NCI-H1105 (cell line): ENCODE results near the gene SSTR1.

Source experiments
- DNase-seq: peaks from one replicate; lab custom pipeline; 2025; lab: John Stamatoyannopoulos, UW

Gene SSTR1

DNA sequence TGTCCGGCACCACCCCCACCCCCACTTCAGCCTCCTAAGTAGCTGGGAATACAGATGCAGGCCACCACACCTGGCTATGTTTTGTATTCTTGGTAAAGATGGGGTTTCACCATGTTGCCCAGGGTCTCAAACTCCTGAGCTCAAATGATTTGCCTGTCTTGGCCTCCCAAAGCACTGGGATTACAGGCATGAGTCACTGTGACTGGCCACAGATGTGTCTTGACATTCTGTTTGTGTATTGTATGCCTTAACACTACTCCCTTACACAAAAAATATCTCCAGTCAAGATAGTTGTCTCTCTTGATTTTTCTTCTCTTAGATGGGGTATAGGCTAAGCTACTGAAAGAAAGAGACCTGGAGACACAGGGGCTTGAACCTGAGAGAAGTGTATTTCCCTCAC lies 30.6 kb downstream of the SSTR1 start:
- no peak for DNase-seq

DNA sequence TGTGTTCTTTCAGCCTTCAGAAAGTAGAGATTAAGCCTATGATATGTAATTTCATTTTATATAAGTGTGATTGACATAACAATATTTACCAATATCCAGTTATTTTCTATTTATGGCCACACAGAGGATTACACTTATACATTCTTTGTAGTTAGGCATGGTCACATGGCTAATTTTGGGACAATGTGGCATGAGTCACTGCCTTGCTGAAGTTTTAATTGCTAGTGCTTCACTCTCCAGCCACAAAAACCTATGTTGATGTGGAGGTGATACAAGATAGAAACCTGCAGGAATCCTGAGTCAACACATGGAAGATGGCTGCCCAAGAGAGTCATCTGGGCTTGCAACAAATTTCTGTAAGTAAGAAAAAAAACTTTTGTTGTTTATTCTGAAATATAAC lies 31.2 kb downstream of the SSTR1 start:
- no peak for DNase-seq

DNA sequence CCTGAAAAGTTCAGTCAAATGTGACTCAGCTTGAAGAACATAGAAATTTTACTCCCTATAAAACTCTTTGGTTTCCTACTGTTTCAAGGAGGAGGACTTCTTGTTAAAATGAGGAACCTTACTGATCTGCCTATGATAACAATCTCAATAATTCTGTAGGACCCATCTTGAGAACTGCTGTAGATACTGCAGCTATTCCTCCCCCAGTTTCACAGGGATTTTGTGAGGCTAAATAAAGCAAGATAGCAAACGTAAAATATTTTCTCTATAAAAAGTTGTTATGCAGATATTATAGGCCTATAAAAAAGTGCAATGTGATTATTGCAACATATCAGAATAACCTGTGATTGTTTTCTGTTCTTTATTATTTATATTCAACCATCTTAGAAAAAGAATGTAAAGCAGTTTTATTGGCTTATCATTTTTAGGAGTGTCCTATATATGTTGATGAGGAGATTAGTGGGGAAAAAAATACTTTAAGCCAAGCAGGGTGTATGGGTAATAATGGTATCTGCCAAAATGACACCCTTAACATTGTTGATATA lies 36.1 kb downstream of the SSTR1 start:
- DNase-seq, result no peak

DNA sequence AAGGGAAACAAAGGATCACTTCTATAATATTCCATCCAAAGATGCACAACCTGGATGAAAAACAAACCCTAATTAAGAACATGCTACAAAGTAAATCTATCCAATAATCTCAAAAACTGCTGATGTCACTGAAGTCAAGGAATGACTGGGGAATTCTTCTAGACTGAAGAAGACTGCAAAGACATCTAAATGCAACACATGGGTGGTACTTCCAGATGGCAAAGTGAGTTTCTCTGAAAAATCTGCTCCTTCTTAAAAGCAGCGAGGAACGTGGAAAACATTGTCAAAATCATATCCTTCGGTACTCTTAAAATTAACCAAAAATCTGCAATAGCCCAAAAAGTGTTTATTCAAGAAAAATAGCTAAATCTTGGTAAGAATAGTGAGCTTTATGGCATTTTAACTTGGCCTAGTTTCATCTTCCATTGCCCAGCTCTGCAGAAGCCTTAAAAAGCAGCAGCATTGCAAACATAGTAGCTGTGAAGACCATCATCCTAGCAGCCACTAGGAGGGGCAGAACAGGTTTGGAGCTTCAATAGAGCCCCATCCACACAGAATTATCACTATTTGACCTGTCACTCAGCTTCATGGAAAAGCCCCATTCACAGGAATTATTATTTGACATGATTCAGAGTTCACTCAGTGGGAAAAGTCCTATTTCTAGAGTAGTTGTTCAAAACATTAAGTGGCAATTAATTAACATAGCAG lies 40.8 kb downstream of the SSTR1 start:
- no peak for DNase-seq

DNA sequence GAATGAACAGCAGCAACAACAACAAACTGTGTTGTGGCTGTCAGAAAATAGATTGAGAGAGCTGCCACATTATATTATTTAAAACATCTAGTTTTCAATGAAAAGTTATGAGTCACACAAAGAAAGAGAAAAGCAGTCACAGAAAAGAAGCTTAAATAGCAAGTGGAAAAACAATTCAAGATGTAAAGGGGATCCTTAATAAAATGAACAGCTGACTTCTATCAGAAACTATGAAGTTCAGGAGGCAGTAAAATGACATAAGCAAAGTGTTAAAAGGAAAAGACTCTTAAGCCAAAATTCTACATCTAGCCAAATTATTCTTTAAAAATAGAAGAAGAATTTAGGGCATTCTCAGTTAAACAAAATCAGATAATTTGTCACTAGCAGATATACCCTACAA lies 42.6 kb downstream of the SSTR1 start:
- no peak for DNase-seq

DNA sequence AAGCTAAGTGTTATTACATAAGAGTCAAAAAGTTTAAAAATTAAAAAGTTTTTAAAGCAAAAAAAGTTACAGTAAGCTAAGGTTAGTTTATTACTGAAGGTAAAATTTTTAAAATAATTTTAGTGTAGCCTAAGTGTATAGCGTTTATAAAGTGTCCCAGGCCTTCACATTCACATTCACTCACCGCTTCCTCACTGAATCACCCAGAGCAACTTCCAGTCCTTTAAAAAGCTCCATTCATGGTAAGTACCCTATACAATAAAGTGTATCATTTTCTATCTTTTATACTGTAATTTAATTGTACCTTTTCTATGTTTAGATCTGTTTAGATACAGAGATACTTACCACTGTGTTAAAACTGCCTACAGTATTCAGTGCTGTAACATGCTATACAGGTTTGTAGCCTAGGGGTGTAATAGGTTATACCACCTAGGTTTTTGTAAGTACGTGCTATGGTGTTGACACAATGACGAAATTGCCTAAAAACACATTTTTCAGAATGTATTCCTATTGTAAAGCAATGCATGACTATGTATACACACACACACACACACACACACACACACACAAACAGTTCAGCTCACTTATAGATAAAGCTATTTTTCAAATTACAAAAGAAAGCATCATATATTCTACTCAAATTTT lies 44.5 kb downstream of the SSTR1 start:
- no peak for DNase-seq

DNA sequence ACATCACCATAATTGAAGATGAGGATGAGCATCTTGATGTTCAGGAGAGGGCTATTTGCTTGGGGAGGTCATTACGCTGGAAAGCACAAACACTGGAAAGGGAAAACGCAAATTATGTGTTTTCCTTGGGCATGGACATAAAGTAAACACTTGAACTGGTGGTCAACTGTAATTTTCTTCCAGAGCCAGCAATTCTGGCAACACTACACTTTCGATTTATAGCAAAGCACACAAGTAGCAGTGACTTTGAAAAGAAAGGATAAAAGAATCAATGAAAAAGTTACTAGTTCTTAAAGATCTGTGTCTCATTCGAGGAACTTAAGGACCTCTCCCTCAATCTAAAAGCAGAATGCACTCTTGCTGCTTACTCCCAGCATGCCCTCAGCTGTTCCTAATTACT lies 46.0 kb downstream of the SSTR1 start:
- no peak for DNase-seq

DNA sequence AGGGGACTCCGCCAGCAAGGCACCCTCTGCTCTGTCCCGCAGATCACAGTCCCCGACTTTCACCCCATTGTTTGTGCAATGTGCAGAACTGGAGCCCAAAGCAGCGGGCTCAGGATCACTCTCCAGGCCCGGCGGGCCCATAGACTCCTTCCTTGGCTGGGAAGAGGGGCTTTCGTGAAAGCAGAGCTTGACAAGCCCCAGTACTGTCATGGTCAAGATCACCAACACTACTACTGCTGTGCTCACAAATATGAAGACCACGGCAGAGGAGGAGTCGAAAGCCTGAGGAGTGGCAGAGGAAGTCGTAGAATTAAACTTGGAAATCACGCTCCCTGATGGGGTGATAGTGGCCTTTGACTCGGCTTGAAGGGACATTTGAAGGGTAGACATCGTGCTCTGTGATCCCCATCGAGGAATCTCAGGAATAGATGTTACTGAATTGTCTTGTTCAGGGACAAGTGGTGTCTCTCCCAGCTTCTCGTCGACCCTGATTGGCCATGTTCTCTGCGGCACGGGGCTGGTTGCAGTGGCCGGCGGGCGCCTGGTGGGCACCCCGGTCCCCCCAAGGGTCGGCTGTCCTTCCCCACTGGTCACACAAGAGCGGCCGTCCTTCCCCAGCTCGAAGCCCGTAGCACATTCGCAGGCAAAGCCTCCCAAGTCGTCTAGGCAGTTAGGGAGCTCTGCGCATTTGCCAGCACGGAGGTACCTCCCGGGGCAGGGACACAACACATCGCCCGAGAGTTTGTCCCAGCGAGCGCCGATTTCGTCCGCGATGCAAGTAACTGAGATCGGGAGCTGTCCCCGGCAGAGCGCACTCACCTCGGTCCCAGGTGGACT lies 47.1 kb downstream of the SSTR1 start:
- DNase-seq, result no peak

DNA sequence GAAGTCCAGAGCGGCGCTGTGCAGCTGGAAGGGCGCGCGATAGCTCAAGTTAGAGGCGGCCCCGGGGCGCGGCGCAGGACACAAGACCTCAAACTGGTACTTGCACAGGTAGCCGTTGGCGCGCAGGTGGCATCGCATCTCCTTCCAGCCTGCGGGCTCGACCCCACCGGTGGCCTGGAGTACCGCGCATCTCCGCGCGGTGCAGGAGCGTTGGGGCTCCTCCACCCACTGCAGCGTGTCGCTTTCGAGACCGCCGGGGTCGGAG lies 47.6 kb downstream of the SSTR1 start:
- no peak for DNase-seq

DNA sequence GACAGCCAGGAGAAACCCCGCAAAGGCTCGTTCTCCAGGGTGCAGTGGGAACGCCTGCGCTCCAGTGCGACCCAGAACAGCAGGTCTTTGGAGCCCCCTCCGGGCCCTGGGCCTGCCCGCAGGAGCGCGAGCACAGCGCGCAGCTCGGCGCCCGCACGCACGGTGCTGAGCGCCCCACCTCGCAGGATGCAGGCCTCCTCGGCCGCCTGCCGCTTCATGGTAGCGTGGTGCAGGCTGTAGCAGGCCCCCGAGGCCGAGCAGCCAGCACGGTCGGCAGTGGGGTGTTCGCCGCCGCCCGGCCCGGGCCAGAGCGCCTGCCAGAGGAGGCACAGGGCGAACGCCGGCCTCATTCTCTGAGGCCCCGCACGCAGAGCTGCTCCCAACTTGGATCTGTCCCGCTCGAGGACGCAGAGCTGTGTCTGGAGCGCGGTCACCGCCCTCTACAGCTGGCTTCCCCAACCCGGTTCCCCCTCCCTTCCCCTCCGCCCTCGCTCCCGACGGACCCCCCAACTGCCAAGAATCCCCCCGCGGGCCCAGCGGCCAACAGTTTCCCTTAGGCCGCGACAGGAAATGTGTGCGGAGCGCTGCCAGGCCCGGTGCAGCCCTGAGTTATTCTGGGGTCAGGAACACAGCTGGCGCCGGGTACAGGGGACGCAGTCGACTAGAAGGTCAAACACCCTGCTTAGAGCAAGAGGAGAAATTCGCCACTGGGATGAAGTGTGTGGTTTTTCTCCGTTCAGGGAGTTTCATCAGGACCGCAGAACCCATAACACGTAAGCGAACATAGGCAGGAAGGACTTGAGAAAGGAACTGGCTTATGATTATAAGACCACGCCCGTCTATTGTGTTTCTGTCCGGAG lies 48.2 kb downstream of the SSTR1 start, which contains the start of gene CLEC14A:
Gene CLEC14A (minus strand): TSS at position 421 of the 860 bp plus-strand sequence. CDS start 71 bp downstream, at position 350.
- no peak for DNase-seq

DNA sequence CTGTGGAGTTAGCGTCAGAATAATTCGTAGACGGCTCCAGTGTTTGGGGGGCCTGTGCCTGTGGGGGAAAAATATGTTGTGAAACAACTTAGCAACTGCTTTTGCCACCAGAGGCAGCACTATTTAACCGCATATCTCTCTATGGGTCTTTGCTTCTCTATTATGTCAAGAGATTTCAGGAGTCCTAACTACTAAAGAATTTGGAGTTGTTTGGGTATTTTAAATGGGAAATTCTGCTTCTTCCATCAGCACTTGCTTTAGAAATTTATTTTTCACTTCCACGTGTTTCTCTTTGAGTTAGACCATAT lies 48.8 kb downstream of the SSTR1 start:
- no peak for DNase-seq

DNA sequence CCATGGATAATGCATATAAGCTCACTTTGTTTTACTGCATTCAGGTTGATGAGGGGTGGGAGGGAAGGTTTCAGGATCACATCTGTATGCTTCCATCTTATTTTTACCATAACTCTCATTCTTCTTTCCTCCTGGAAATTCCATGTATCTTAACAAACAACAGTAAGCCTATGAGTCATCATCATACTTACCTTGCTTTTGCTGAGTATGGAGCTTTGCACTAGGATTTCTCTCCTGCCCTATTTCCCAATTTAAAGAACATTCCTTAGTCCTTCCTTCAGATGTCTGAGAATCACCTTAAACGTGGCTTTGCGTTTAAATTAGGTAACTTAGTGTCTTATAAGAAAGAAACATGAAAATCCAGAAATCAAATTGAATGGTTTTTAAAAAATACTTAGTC lies 49.8 kb downstream of the SSTR1 start:
- no peak for DNase-seq

DNA sequence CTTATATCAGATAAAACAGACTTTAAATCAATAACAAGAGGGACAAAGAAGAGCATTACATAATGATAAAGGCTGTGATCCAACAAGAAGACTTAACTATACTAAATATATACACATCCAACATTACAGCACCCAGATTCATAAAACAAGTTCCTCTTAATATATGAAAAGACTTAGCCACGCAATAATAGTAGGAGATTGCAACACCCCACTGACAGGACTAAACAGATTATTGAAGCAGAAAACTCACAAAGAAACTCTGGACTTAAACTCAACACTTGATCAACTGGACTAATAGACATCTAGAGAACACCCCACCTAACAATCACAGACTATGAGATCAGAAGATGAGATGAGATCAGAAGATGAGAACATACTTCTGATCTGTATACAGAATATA lies 53.9 kb downstream of the SSTR1 start:
- DNase-seq, result no peak
